GM10248 (cell line): ENCODE data around the gene SLC25A34.

Experiments
- CTCF ChIA-PET: fragments of 300-600 bp; sonication (Branson Sonifier 250); formaldehyde crosslinking; extraction: SDS; loops from one replicate; lab custom pipeline; 2021; ENCODE audit warnings: antibody characterized with exemption; lab: Yijun Ruan, JAX
- POLR2A ChIA-PET: fragments of 350-650 bp; sonication (Branson Sonifier 250); formaldehyde crosslinking; extraction: SDS; loops from one replicate; lab custom pipeline; 2020; ENCODE audit warnings: antibody characterized with exemption; lab: Yijun Ruan, JAX
- DNase-seq: peaks from one replicate; pipeline ENCODE4 v3.0.0; 2012; ENCODE audit errors: extremely low spot score
- CTCF ChIP-seq: IDR thresholded peaks from 2 replicates; pipeline ENCODE4 v1.5.1; 2012; ENCODE audit warnings: mild to moderate bottlenecking, low read depth; ENCODE audit errors: extremely low read depth, missing control alignments, control extremely low read depth

SLC25A34 gene

GRCh38 chr1:15739259-15739658, 3.2 kb downstream of the SLC25A34 start:
- no peak for DNase-seq
- ChIA-PET CTCF (interaction anchor here (1.4 to 2.0 kb wide), 2 partner anchors 11 to 317 kb away, joined by 4 to 5 read pairs; no protein-coding TSS in a partner anchor), POLR2A (no interaction called here)
- no peak for TF ChIP-seq CTCF

DNA sequence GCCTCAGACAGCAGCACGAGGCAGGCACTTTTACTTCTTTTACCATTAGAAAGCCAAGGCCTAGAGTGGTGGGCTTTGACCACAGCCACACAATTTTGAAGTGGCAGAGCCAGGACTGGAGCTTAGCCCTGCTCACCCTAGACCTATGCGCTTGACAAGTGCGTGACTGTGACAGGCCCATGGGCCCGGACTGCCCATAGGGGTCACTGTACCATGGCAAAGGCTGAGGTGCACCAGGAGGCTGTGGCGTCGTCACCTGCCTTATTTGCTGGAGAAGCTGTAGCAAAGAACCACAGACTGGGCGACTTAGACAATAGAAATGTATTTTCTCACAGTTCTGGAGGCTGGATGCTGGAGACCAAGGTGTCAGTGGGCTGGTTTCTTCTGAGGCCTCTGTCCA, 3.7 kb downstream of the SLC25A34 start:
- no peak for TF ChIP-seq CTCF
- DNase-seq, result no peak
- CTCF ChIA-PET, result interaction anchor here (1.3 to 2.0 kb wide), 3 partner anchors 10 to 317 kb away, joined by 3 to 5 read pairs (median 4); no protein-coding TSS in a partner anchor
- POLR2A ChIA-PET, result no interaction called here

DNA sequence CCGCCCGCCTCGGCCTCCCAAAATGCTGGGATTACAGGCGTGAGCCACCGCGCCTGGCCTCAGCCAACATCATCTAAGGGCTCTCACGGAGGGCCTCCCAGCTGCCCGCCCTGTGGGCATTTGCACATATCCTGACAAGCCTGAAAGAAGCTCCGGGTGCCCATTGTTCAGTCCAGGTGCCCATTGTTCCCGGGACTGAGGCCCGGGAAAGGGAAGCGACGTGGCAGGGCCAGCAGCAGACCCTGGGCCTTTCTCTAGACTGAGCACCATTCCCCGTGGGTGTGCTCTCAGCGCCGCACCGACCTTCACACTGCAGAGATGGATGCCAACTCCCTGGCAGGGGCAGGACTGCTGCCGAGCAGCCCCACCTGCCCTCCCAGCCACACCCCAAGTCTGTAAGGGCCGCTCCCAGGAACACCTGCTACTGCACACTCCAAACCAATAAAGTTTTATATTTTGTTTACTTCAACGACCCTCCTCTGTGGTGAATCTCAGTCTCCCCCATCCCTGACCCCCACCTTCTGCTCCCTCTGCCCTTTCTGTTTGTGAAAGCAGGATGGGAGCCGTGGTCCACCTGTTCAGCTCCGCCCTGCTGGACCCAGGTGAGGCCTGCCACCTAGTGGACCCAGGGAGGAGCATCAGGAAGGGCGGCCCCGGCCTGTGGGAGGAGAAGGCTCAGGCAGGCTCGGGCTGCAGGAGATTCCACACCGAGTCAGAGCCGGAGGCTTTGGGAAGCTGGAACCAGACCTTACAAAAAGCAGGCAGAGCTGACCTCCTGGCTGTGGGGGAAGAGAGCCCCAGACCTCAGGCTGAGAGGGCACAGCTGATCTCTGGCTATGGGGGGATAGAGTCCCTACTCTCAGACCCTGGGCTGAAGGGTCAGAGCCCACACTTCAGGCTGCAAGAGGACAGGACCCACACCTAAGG, 5.1 kb downstream of the SLC25A34 start:
- peak; percentile 94 for TF ChIP-seq CTCF
- ChIA-PET CTCF (interaction anchor here (0.5 to 2.0 kb wide), 13 partner anchors 9 to 418 kb away, joined by 3 to 11 read pairs (median 4); no protein-coding TSS in a partner anchor), POLR2A (no interaction called here)
- peak; percentile 90 for DNase-seq

GRCh38 chr1:15742339-15742801, 6.3 kb downstream of the SLC25A34 start, which contains the start of gene TMEM82:
Gene TMEM82, plus strand, starts transcription at chr1:15742499. Its CDS starts 61 bp downstream, at chr1:15742560.
- CTCF ChIA-PET, result interaction anchor here (0.9 to 1.5 kb wide), 3 partner anchors 14 to 154 kb away, joined by 3 read pairs; no protein-coding TSS in a partner anchor
- no peak for DNase-seq
- POLR2A ChIA-PET, result no interaction called here
- no peak for TF ChIP-seq CTCF

DNA sequence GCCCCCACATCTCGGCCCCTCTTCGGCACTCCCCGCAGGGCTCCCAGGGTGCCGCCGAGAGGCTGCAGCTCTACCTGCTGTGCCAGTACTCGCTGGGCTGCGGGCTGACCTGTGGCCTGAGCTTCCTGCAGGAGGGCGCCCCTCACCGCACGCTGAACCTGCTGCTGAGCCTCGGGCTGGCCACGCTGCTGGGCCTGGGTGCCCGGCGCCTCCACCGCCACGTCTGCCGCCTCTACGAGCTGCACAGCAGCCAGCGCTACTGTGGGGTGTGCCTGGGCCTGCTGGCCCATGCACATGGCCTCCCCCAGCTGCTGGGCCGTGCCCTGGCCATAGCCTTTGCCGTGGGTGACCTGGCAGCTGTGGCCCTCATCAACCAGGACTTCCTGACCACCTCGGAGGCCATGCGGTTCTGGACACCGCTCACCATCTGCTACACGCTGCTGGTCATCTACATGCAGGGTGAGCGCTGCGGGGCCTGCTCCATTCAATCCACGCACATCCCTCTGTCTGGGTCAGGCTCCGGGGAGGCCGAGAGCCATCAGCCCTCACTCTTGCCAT, 8.1 kb downstream of the SLC25A34 start:
- CTCF ChIA-PET, result interaction anchor here (1.0 kb wide), 1 partner anchor 78 kb away, joined by 3 read pairs; no protein-coding TSS in a partner anchor
- no peak for DNase-seq
- TF ChIP-seq CTCF, result no peak
- POLR2A ChIA-PET, result no interaction called here

DNA sequence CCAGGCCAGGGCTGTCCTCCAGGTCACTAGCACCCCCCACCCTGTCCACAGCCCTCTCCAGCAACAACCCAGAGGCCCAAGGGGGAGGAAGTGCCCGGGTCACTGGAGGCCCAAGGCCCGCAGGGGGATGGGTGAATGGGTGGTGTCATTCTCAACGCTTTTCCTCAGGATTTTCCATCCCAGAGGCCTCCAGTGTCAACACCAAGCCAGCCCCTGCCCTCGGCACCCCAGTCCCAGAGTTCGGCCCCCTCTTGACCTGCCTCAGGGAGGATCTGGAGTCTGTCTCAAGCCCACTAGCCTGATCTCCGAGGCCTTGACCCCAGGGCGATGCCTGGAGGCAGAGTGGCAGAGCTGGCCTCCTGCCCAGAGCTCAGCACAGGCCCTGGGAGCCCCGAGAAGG, 11.3 kb downstream of the SLC25A34 start:
- ChIA-PET CTCF (no interaction called here), POLR2A (no interaction called here)

More for the DNA sequence above, 11.3 kb downstream of the SLC25A34 start:
- no peak for TF ChIP-seq CTCF
- DNase-seq, result no peak
